NCI-H345 treated with DMSO at 0.1 percent for 48 hours (cell line): ENCODE measurements around the gene SDHAF2.
"Not testable (repeated sequence)": the region's sequence is repeated elsewhere in the genome, so short reads cannot be mapped to it uniquely, and the experiment has no call there.

Experiments
- DNase-seq: peaks from one replicate; lab custom pipeline; 2025; ENCODE audit not compliant: unreplicated experiment; lab: John Stamatoyannopoulos, UW

Gene SDHAF2

DNA sequence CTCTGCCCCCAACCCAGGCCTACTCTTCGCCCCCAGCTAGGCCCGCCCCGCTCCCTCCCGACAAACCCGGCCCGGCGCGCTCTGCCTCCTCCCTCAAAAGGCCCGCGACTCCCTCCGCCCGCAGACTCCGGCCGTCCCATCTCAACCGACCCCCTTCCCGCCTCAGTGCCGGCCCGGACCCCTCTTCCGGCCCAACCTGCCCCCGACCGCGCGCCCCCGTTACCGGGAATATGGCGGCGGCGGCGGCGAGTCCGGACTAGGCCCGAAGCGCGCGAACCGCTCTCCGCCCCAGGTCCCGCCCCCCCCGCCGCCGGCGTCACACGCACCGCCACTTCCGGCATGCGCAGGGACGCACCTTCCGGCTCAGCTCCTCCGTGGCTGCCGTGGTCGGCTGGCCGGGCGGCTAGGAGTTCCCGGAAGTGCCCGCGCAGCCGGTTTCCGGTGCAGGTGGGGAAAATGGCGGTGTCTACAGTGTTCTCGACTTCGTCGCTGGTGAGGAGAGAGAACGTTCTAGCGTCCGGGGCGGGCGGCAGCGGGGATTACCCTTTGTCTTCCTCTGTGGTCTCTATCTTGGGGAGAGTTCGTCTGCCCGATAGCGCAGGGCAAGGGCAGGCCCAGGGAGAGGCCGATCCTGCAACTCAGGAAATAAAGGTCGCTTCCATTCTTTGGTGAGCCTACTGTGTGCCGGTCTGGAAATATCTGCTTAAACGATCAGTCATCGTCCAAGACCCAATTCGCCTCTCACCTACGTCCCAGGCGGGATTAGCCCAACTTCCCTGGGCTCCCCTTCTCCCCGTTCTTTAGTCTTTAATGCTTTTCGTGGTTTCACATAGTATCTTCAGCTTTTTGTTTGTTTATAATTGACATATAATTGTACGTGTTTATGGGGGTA, at the start of gene SDHAF2, which contains the start of gene CPSF7:
SDHAF2 (plus strand) TSS at position 434 of the 892 bp plus-strand sequence; CDS start at position 457, 23 bp downstream.
CPSF7 (minus strand) TSS at position 285 of the 892 bp plus-strand sequence. CDS start 740 bp downstream, outside the sequence.
- peak; percentile 84 for DNase-seq

DNA sequence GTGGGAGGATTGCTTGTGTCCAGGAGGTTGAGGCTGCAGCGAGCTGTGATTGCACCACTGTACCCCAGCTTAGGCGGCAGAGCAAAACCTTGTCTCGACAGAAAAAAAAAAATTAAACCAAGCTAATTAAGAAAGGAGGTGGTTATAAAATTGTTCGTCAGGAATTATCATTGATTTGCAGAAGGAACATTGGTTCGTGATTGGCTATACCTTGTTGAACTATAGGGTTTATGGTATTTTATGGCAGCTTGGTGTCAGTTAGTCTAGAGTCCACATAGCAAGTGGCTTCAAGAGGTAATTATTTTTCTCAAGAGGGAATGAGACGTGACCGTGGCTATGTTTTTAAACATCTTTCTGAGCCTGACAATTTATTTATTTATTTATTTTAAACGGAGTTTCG, 49.0 kb upstream of the SDHAF2 start:
- DNase-seq: no peak

DNA sequence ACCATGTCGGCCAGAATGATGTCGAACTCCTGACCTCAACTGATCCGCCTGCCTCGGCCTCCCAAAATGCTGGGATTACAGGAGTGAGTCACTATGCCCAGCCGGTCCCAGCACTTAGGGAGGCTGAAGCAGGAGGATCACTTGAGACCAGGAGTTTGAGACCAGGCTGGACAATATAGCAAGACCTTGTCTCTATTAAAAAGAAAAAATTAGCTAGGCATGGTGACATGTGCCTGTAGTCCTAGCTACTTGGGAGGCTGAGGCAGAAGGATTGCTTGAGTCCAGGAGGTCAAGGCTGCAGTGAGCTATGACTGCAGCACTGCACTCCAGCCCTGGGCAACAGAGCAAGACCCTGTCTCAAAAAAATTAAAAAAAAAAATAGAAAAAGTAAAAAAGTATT, 46.1 kb upstream of the SDHAF2 start:
- not testable (repeated sequence) for DNase-seq

DNA sequence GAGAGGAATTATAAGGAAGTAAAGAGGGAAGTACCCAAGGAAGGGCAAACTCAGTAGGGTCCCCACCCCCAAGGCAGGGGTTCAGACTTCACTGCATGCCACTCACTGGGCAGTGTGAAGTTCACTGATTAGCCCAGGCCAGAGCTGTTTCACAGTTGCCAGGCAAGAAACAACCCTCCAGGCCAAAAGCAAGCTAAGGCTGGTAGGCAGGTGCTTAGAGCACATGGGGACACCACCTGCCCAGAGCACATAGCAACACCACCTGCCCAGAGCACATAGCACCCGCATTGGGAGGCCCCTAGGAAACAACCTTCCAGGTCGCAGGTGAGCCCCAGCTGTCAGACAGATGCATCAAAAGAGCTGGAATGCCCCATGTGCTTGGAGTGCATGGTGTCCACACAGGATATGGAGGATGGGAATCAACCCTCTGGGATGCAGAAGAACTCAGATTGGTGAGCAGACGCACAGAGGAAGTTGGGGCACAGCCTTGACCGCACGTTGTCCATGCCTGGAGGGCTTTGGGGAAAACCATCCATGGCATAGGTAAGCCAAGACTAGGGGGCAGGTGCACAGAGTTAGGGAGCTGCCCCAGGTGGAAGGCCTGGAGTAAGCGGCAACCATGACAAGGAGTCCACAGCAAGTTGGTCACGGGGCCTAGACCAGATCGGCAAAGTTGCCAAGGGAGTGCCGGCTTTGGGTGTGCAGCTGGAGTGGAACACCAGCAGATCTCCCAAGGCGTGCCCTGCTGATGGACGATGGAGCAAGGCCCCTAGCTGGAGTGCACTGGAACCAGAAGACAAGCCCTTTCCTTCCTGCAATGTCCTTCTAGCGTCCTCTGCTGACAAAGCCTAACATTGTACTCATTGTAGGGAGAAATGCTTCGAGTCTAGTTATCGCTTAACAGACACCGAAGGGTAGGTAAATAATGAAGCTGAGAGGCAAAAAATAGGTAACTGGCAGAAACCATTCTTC, 45.4 kb upstream of the SDHAF2 start:
- no peak for DNase-seq

DNA sequence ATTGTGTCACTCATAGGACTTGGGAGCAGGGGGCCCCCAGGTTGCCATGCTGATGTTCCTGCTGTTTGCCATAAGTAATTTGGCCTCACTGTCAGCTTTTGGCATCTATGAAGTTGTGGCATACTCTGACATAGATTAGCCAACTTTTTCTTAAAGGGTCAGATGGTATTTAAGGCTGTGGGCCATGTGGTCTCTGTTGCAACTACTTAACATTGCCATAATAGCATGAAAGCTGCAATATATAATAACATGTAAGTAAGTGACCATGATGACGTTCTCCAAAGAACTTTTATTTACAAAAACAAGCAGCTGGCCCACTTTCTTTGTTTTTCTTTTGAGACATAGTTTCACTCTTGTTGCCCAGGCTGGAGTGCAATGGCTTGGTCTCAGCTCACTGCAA, 39.8 kb upstream of the SDHAF2 start:
- no peak for DNase-seq

DNA sequence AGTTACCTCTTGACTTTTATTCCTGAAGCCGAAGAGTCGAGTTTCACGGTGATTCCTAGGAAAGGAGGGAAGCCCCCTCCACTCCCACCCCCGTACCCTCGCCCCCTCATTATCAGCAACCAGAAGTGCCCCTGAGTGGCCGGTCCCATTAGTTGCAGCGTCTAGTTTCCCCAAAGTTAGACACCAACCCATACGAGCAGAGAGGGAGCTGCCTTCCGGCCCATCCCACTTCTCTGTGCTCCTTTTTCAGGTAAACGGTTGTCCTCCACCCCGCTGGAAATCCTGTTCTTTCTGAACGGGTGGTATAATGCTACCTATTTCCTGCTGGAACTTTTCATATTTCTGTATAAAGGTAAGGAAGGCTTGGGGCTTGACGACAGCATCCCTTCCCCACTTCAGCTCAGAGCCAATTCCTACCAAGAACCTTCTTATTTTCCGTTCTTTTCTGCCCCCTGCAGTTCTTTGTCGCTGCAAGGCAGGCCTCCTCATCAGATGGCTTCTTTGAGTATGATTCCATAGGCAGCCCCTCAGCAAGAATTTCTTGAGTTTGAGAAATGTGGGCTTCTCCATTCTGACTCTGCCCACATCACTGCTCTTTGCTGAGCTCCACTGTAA, 36.8 kb upstream of the SDHAF2 start:
- DNase-seq: no peak

DNA sequence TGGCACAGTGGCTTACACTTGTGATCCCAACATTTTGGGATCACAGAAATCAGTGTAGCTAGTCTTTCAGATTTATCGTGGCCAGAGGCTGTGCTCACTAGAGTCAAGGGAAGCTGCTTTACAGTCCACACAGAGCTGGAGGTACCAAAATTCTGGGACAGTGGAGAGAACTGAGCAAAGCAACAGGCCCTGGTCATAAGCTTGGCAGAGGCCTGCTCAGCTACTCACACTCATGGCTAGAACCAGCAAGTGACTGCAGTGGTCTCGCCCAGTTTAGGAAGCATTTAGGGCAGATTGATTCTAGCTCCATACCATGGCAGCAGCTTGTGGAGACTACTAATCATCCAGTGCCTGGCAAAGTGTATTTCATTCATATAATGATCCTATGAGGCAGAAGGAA, 28.8 kb upstream of the SDHAF2 start:
- no peak for DNase-seq

DNA sequence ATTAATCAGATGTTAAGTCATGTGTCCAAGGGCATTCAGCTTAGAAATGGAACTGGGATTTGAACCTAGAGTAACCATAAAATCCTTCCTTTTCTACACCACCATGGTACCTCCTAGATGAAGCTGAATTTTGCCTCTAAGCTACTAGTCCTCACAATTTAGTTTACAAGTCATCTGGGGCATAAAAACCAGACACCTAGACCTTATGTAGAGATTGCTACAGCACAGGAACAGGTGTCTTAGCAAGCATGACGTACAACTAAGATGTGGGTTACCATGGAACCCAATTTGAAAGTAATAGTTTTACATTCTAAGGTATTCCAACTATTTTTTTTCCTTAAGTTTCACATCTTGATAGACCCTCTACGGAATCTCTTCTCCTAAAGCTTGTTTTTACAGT, 28.4 kb upstream of the SDHAF2 start:
- no peak for DNase-seq

DNA sequence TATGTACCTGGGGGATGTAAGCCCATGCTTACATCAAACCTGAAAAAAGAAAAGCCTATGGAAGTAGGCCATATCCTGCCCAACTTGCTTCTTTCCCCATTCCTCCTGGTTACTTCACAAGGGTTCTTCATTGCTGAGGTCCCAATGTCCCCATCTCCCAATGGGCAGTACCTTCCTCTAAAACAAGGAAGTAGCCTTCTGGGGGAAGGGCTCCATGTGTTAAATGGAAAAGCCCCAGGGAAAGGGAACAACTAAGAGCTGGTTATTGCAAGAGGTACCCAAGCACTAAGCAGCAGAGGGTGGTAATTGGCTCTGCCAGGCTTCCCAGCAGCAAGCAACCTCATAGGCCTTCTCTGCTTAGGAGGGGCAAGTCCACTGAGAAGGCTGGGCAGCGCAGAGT, 26.3 kb upstream of the SDHAF2 start:
- no peak for DNase-seq

DNA sequence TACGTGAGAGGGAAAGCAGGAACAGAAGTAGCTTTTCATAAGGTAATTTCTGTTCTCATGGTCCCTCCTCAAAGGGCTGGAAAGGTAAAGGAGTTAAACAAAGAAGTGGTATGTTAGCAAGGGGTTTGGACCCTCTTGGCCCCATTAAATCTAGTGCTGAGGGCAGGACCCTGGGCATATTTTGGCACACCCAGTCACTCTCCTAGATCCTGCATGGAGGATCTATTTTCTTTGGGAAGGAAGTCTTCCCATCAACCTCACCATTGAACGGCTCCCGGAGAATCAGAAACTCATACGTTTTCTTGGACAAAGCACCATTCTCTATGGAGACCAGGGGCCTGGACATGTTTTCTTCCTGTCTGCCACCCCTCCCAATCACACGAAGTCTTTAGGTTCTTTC, 25.8 kb upstream of the SDHAF2 start:
- DNase-seq: no peak

DNA sequence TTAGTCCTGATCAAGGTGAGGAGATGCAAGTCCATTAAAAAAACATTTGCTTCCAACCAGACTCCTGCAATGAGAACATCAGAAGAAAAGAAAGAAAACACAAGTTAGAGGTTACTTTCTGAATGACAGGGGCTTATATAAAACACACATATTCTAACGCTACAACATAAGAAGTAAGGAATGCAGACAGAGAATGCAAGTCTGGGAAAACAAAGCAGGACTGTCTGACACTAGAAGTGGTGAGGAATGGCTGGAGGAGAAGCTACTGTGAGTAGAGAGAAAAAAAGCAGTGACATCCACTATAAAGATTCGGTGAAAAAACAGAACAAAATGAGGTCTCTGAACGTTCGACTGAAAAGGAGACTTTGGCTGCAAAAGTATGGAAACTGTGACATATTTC, 25.3 kb upstream of the SDHAF2 start:
- DNase-seq: no peak

DNA sequence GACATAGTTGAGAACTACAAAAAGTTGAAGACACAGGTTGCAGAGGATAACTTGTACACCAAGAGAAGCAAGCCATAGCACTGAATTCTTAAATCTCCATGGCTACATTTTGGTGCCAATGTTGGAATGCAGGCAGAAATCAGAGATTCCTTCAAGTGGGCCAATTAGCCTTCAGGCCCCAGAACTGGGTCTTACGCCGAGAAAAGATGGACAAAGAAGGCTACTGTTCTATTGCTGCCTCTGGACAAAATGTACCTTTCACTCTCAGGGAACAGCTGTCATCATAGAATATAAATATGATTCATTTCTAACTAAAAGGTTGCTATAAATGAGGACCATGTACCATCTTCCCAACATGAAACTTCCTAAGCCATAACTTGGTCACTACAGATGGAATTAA, 23.9 kb upstream of the SDHAF2 start:
- no peak for DNase-seq

DNA sequence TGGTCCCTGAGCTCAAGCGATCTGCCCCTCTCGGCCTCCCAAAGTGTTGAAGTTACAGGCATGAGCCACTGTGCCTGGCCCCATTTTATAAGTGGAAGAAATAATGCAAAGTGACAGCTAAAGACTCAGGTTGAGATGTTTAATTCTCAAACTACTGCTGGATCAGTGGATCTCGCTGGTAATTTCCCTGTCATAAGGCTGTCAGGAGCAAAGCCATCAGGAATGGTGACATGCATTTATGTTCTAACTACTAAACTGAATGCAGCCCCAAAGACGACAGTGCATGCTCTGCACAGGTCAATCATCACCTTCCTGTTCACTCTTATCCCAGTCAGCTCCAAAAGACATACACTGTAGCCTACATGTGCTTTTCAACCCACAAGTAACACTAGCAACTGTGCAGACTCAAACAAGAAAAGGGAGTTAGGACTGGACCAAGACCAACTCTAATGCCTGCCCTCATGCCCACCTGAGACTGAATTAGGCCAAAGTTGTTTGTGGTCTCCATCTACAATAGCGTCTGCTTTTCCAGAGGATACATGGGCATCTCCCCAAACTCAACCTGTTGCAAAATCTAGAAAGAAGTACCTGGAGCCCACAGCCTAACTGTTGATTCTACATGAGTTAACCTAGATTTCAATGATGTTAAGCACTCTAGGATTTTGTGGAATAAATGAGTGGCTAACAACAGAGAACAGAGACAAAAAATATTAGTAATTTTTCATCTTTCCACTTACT, 22.8 kb upstream of the SDHAF2 start:
- no peak for DNase-seq

DNA sequence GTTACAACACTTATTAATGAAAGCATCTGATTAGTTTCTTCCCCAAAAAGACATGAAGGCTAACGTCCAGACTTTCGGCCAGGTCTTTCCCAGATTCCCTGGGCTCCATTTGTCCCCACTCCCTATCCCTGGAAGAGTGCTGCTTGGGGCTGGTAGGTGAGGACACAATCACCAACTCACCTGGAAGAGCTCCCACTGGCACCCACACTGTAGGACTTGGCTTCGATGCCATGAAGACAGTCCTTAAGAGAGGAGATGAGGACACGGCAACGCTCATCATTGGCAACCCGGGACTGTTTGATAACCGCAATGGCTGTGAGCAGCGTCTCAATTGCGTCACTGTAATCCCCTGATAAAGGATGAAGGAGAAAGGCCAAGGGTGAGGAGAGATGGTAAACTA, 18.3 kb upstream of the SDHAF2 start:
- no peak for DNase-seq

DNA sequence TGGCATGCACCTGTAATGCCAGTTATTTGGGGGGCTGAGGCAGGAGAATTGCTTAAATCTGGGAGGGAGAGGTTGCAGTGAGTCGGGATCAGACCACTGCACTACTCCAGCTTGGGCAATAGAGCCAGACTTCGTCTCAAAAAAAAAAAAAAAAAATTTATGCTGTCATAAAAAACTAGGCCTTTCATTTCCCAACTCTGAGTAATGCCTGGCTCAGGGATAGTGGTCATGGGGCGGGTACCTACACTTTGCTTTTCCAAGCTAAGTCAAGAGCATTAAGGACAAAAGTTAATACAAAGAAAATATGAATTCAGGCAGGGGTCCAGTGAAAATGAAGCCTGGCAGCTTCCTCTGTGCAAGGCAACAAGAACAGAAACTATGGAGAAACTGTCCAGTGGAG, 16.4 kb upstream of the SDHAF2 start:
- DNase-seq: no peak

DNA sequence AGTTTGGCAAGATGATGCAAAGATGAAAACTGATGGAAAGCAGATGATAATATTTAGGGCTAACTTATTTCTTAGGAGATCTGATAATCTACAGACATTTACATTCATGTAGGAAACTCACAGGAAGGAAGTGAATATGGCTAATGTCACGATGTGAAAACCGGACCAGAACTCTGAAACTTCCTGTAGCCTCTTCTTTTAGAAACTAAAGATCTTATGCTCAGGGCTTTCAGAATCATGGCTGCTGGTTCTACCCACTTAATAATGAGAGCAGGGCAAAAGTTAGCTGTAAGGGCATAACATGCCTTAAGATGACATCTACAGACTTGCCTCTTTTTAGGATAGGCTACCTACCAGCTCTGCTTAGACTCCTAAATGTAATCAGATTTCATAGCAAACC, 15.4 kb upstream of the SDHAF2 start:
- no peak for DNase-seq

DNA sequence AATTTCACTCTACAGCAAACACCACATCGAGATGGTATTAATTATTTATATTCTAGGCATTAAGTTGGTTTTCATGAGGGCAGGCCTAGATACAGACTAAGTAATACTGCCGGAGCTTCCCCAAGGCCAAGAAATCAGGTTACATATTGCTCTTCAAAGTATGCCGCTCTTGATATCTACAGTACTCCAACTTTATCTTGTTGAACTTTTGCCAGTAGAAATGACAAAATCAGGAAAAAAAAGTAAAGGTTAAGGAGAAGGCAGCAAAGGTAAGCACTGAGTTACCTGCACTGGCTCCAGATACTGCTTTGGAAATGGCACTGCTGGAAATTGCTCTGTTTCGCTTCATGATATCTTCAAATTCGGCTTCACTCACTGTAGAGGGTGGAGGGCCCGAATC, 14.5 kb upstream of the SDHAF2 start:
- no peak for DNase-seq

DNA sequence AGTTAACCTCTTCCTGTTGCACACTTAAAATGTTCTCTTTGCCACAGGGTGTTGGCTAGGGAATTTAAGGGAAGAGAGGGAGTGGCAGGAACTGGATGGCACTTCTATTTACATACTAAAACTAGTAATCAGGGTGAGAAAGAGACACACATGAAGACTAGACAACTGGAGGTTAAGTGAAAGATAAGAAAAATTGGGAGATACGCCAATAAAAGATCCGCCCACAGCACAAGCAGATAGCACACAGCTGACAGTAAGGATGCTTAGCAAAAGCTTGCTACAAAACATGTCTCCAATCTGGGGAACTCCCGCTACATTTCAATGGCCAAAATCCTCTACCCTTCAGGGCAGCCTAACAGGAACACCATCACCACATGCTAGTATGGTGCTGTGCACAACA, 13.0 kb upstream of the SDHAF2 start:
- DNase-seq: no peak

DNA sequence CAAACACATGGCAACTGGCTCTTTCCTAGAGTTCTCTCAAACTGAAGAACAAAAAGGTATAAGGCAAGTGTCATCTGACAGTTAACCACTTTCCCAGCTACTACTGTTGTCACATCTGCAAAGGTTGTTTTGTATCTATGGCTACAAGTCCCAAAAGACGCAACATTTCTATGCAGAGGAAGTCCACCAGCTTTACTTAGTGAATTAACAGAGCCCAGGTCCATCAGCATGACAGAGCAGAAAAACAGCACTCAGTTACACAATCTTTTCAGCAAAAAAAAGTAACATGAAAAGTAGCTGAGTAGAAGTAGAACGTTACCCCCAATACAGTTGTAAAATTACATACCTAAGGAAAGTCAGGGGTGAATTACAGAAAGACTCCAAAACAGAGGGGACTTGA, 12.3 kb upstream of the SDHAF2 start:
- no peak for DNase-seq

DNA sequence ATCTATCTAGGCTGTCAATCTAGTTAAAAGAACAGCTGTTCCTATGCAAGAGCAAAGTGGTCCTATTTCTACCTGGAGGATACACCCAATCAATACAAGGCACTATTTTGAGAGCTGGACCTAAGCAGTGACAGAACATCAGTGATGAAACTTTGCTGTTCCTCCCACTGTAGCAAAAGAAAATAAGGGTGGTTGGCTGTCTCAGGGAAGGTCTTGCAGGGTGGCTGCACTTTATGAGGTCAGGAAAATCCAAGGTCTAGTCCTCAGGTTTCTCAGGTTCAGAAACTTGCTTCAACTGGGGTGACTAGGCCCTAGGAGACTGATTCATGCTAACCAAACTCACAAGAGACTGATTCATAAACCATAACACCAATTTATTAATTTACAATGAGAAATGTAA, 11.8 kb upstream of the SDHAF2 start:
- DNase-seq: no peak

DNA sequence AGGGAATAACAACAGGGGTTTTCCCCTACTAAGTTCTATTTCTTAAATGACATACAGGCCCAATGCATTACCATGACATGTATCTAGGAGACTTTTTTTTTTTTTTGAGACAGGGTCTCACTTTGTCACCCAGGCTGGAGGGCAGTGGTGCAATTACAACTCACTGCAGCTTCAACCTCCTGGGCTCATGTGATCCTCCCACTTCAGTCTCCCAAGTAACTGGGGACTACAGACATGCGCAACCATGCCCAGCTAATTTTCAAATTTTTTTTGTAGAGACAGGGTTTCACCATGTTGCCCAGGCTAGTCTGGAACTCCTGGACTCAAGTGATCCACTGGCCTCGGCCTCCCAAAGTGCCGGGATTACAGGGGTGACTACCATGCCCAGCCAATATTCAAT, 7.7 kb upstream of the SDHAF2 start:
- no peak for DNase-seq
